HepG2 (cell line): ENCODE measurements around the gene ARPC5. TPM values are rescaled to one million over a fixed set of nuclear protein-coding genes. Genes with fewer than 3 reads are reported as not detected.
A peak's percentile ranks its signal among the peaks of the same experiment; 100 is the strongest.
"Not testable (repeated sequence)": the region's sequence is repeated elsewhere in the genome, so short reads cannot be mapped to it uniquely, and the experiment has no call there.

Experiments
- ATAC-seq: fragments of 200-7000 bp; cut with Tn5 transposase; 3 replicates; pipeline ENCODE4 v1.9.1; 2020; ENCODE audit warnings: mild to moderate bottlenecking, moderate library complexity
- BruUV-seq: library from RNA; stranded (reverse); fragments of 400-500 nt; replicated peaks from 2 replicates; lab custom pipeline; 2021; lab: Mats Ljungman, UMichigan
- CTCF ChIA-PET: fragments of 300-600 bp; formaldehyde crosslinking; extraction: SDS; loops from one replicate; lab custom pipeline; 2021; ENCODE audit warnings: low total read pairs, inconsistent platforms, low intra/inter-chr PET ratio; lab: Yijun Ruan, JAX
- POLR2A ChIA-PET: fragments of 350-600 bp; sonication (Branson Sonifier 250); formaldehyde crosslinking; loops from one replicate; lab custom pipeline; 2020; ENCODE audit warnings: antibody characterized with exemption, inconsistent platforms; lab: Yijun Ruan, JAX
- DNase-seq: peaks from one replicate; pipeline ENCODE4 v3.0.0-alpha.2; 2015; ENCODE audit warnings: low spot score
- FAIRE-seq: peaks from 3 replicates; lab custom pipeline; 2011; peaks lifted over from hg19 to GRCh38; lab: Jason Lieb, UNC
- H2AFZ ChIP-seq: one replicate; pipeline ENCODE4 v1.6.1; 2011; ENCODE audit warnings: low read length, inconsistent platforms
- H3K27ac ChIP-seq: fragments of 300-600 bp; 3 replicates; pipeline ENCODE4 v1.8.0; 2011; ENCODE audit warnings: mixed run types, mild to moderate bottlenecking, mixed read lengths, low read length, inconsistent platforms; ENCODE audit not compliant: insufficient read depth; ENCODE audit errors: extremely low read length
- H3K27me3 ChIP-seq, 2 experiments: fragments of 200-600 bp in 1 of 2; 2 replicates in 1 of 2; 3 replicates in 1 of 2; pipeline versions ENCODE4 v1.6.0 to v1.8.0; 2011; ENCODE audit warnings: low read length in 2 of 2, mild to moderate bottlenecking in 2 of 2, moderate library complexity in 2 of 2, inconsistent platforms in 1 of 2; ENCODE audit not compliant: insufficient read depth in 2 of 2, control insufficient read depth in 1 of 2
- H3K36me3 ChIP-seq, 2 experiments: fragments of 200-600 bp in 1 of 2; replicated peaks in 1 of 2; 2 replicates in 1 of 2; 3 replicates in 1 of 2; pipeline versions ENCODE4 v1.5.1 to v1.8.0; 2011; ENCODE audit warnings: low read length in 2 of 2, inconsistent platforms in 1 of 2; ENCODE audit not compliant: insufficient read depth in 2 of 2, control insufficient read depth in 1 of 2
- H3K4me1 ChIP-seq: 2 replicates; pipeline ENCODE4 v1.5.1; 2012; ENCODE audit warnings: low read length, inconsistent platforms; ENCODE audit not compliant: insufficient read depth
- H3K4me2 ChIP-seq: 2 replicates; pipeline ENCODE4 v1.6.0; 2011; ENCODE audit warnings: low read depth, low read length, inconsistent platforms
- H3K4me3 ChIP-seq, 3 experiments: fragments of 200-600 bp in 1 of 3; sonication (generic), shearing (Covaris generic) in 1 of 3; replicated peaks in 1 of 3; 2 replicates each; pipeline ENCODE4 v1.5.1; 2011 to 2016; ENCODE audit warnings: low read length in 3 of 3, inconsistent platforms in 2 of 3, low read depth in 2 of 3, mild to moderate bottlenecking in 2 of 3, control low read depth in 1 of 3, mixed read lengths in 1 of 3; ENCODE audit not compliant: insufficient read depth in 1 of 3
- H3K79me2 ChIP-seq: one replicate; pipeline ENCODE4 v1.6.1; 2011; ENCODE audit warnings: low read length, inconsistent platforms; ENCODE audit not compliant: insufficient read depth
- H3K9ac ChIP-seq: 2 replicates; pipeline ENCODE4 v1.6.0; 2011; ENCODE audit warnings: mild to moderate bottlenecking, low read depth, low read length, inconsistent platforms; ENCODE audit not compliant: insufficient read depth
- H3K9me3 ChIP-seq: 2 replicates; pipeline ENCODE4 v1.5.1; 2012; ENCODE audit warnings: mild to moderate bottlenecking, low read length
- H4K20me1 ChIP-seq: 2 replicates; pipeline ENCODE4 v1.6.0; 2011; ENCODE audit warnings: inconsistent platforms, mild to moderate bottlenecking, low read length, moderate library complexity; ENCODE audit not compliant: insufficient read depth
- ARID3A ChIP-seq: IDR thresholded peaks from 2 replicates; pipeline ENCODE4 v1.6.1; 2012; ENCODE audit warnings: low read depth, low read length, improper control_type of control experiment
- CTCF ChIP-seq: sonication (generic); formaldehyde crosslinking; IDR thresholded peaks from 2 replicates; pipeline ENCODE4 v1.5.0; 2020; ENCODE audit warnings: mild to moderate bottlenecking, missing genetic modification reagents, moderate library complexity
- RAD21 ChIP-seq: fragments of 450-650 bp; formaldehyde crosslinking; IDR thresholded peaks from 2 replicates; pipeline ENCODE4 v1.5.0; 2020; ENCODE audit warnings: mild to moderate bottlenecking
- SAP130 ChIP-seq: IDR thresholded peaks from 2 replicates; pipeline ENCODE4 v1.6.1; 2016; ENCODE audit warnings: low read depth
- SMC3 ChIP-seq: IDR thresholded peaks from 2 replicates; pipeline ENCODE4 v1.6.1; 2011; ENCODE audit warnings: low read length, improper control_type of control experiment
- STAG1 ChIP-seq: sonication (generic); formaldehyde crosslinking; IDR thresholded peaks from 2 replicates; pipeline ENCODE4 v1.4.0; 2020; ENCODE audit warnings: missing genetic modification reagents
- YEATS2 ChIP-seq: sonication (generic); formaldehyde crosslinking; IDR thresholded peaks from 2 replicates; pipeline ENCODE4 v1.4.0; 2020; ENCODE audit warnings: missing genetic modification reagents, borderline replicate concordance
- ZNF180 ChIP-seq: sonication (generic); formaldehyde crosslinking; IDR thresholded peaks from 2 replicates; pipeline ENCODE4 v1.4.0; 2020; ENCODE audit warnings: low read depth, missing genetic modification reagents, borderline replicate concordance
- WGBS: methylation state at CpG from one replicate; pipeline ENCODE4 v1.1.6; 2017; ENCODE audit warnings: low lambda C conversion rate; 5-methylcytosine and 5-hydroxymethylcytosine counted together
- in situ Hi-C: cut with HindIII; loops from 2 replicates; pipeline ENCODE4 v1.10.0; 2017; ENCODE audit warnings: low pct_unique_long_range_greater_than_20kb; ENCODE audit not compliant: extremely low pct_ligation_motif_present
- intact Hi-C: fragments of 100-400 bp; cut with micrococcal nuclease; formaldehyde crosslinking; loops from one replicate; pipeline ENCODE4 v1.10.0; 2022; ENCODE audit not compliant: unreplicated experiment
- polyA plus RNA-seq, 8 experiments: library from polyadenylated mRNA; depleted of rRNA in 3 of 8; stranded (reverse) in 7 of 8; unstranded in 1 of 8; fragments of >200 nt; fragmentation: Illumina TruSeq in 4 of 8; extraction: Trizol in 4 of 8; gene quantifications; 2 replicates each; pipeline versions ENCODE4 v1.2.1 to v1.2.3, GENCODE V29; 2011 to 2016; ENCODE audit warnings: low read depth in 4 of 8, missing spikeins in 1 of 8, mixed read lengths in 1 of 8; ENCODE audit not compliant: insufficient read depth in 1 of 8
- total RNA-seq, 5 experiments: library from RNA; depleted of rRNA; stranded (reverse); fragments of >200 nt; fragmentation: Illumina TruSeq; extraction: Trizol; gene quantifications; 2 replicates each; pipeline ENCODE4 v1.2.3, GENCODE V29; 2016; ENCODE audit warnings: low read depth in 1 of 5

Gene ARPC5
- total and polyA plus RNA-seq, 2 of the 13 experiments (the other 11 are each of a cell fraction or from before 2014, with no cell fraction given), result 48.4 to 106 TPM

GRCh38 chr1:183685112-183685713 is 49.6 kb upstream of the ARPC5 start:
- WGBS, result 8% methylated on average over 3 of the region's 3 CpGs
- FAIRE-seq (peak; percentile 18), DNase-seq (peak; percentile 55), ATAC-seq (peak; percentile 46; the same call in 2 of the 3 replicates)
- no peaks in the 10 kb centered on the region for H3K27me3 ChIP-seq
- ChIA-PET POLR2A (interaction anchor here (1.0 kb wide), 1 partner anchor 29 kb away, joined by 6 read pairs; no protein-coding TSS in a partner anchor), CTCF (interaction anchor here (0.8 to 2.8 kb wide), 2 partner anchors 30 to 231 kb away, joined by 3 to 35 read pairs; no protein-coding TSS in a partner anchor)
- no TSS peak for BruUV-seq
- no peaks in the 10 kb centered on the region for H3K79me2 ChIP-seq
- TF ChIP-seq ZNF180 (CRISPR knock-in tag) (no peak), ARID3A (0 out of 2 replicates have a peak, but pooled peaks have one; percentile 24), STAG1 (peak; percentile 72), SMC3 (peak; percentile 90), SAP130 (CRISPR knock-in tag) (0 out of 2 replicates have a peak, but pooled peaks have one; percentile 12), CTCF (peak; percentile 73), RAD21 (peak; percentile 63; the same call in 1 of the 2 replicates), YEATS2 (CRISPR knock-in tag) (no peak)
- H3K4me1 ChIP-seq, result no peaks in the 10 kb centered on the region
- no peak overlapping the region for H3K27ac ChIP-seq
- no peaks in the 10 kb centered on the region for H3K36me3 ChIP-seq
- H3K9ac ChIP-seq, result no peak overlapping the region
- H3K9me3 ChIP-seq, result no peaks in the 10 kb centered on the region
- H3K4me2 ChIP-seq, result no peak overlapping the region
- no peaks in the 10 kb centered on the region for H4K20me1 ChIP-seq
- intact Hi-C loops (loop anchor here (1.0 to 10.0 kb wide), 4 partner anchors 30 to 231 kb away; partner anchors contain the start of gene ARPC5), in situ Hi-C loops (no loop called here)
- no peak overlapping the region for H3K4me3 ChIP-seq
- no peak overlapping the region for H2AFZ ChIP-seq

GRCh38 chr1:183679363-183679762 is 43.8 kb upstream of the ARPC5 start:
- FAIRE-seq, CTCF ChIA-PET, ATAC-seq, H3K36me3 ChIP-seq, H3K27ac ChIP-seq, intact Hi-C loops, BruUV-seq, H2AFZ ChIP-seq, POLR2A ChIA-PET, H3K9ac ChIP-seq, in situ Hi-C loops, DNase-seq, H3K4me3 ChIP-seq, H3K9me3 ChIP-seq, H3K27me3 ChIP-seq, H3K79me2 ChIP-seq, H4K20me1 ChIP-seq, H3K4me2 ChIP-seq: not testable (repeated sequence)
- H3K4me1 ChIP-seq, result peaks cover 20% of the 10 kb centered on the region
- 100% methylated on average over 4 of the region's 4 CpGs for WGBS
